ENCODE measurements around the gene RNF20.
A peak's percentile ranks its signal among the peaks of the same experiment; 100 is the strongest.
"Not testable (repeated sequence)": the region's sequence is repeated elsewhere in the genome, so short reads cannot be mapped to it uniquely, and the experiment has no call there.

RNF20 gene, protein sequence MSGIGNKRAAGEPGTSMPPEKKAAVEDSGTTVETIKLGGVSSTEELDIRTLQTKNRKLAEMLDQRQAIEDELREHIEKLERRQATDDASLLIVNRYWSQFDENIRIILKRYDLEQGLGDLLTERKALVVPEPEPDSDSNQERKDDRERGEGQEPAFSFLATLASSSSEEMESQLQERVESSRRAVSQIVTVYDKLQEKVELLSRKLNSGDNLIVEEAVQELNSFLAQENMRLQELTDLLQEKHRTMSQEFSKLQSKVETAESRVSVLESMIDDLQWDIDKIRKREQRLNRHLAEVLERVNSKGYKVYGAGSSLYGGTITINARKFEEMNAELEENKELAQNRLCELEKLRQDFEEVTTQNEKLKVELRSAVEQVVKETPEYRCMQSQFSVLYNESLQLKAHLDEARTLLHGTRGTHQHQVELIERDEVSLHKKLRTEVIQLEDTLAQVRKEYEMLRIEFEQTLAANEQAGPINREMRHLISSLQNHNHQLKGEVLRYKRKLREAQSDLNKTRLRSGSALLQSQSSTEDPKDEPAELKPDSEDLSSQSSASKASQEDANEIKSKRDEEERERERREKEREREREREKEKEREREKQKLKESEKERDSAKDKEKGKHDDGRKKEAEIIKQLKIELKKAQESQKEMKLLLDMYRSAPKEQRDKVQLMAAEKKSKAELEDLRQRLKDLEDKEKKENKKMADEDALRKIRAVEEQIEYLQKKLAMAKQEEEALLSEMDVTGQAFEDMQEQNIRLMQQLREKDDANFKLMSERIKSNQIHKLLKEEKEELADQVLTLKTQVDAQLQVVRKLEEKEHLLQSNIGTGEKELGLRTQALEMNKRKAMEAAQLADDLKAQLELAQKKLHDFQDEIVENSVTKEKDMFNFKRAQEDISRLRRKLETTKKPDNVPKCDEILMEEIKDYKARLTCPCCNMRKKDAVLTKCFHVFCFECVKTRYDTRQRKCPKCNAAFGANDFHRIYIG

DNA sequence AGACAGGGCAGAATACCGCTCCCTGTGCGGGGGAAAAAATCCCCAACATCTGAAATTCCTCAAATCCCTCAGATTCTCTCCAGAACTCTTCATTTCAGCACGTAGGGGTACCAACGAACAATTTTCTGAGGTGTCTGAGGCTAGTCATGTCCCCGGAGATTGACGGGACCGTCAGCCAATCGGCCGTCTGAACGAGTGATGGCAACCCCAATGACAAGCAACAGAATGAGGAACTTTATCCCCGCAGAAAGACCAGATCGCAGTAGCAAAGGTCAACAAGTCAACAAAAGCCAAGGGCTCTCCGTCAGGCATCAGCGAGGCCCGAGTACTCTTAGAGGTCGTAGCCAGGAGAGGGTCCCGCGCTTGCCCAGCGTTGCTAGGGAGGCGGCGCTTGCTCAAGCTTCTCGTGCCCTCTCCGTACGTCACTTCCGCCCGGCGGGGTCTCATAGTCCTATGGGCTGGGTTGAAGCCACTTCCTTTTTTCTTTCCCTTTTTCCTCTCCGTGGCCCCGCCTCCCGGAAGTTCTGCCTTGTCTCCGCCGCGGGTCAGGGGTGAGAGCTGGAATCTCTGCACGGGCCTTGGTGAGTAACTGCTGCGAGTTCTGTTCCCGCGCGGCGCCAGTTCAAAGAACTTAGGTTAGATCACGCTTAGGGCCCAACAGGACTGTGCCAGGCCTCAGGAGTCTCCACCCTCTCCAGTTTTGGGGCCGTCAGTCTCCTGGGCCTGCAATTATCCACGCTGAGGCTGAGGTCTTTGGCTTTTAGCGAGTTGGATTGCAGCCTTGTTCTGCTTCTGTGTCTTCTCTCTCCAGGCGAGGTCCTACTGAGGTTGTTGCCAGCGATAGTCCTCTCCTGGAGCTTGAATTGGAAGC is at the start of gene RNF20:
Gene RNF20 (plus strand): TSS at position 520 of the 871 bp plus-strand sequence. CDS start 1,571 bp downstream, outside the sequence.
- DNase-seq, result peak; percentile 95 to 97

DNA sequence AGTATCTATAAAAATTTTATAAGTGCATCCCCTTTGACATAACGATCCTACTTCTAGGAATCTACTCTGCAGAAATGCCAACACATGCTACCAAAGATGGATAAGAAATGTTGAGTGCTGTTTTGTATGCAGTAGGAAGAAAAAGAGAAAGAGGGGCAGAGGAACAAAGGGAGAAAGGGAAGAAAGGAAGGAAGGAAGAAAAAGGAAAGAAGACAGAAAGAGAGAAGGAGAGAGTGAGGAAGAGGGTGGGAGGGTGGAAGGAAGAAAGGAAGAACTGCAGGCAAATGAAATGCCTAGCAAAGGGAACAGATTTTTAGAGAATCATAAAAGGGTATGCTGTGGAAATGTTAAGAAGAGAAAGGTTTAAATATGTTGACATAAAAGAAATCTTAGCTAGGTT is 49.6 kb upstream of the RNF20 start:
- DNase-seq, result no peak

DNA sequence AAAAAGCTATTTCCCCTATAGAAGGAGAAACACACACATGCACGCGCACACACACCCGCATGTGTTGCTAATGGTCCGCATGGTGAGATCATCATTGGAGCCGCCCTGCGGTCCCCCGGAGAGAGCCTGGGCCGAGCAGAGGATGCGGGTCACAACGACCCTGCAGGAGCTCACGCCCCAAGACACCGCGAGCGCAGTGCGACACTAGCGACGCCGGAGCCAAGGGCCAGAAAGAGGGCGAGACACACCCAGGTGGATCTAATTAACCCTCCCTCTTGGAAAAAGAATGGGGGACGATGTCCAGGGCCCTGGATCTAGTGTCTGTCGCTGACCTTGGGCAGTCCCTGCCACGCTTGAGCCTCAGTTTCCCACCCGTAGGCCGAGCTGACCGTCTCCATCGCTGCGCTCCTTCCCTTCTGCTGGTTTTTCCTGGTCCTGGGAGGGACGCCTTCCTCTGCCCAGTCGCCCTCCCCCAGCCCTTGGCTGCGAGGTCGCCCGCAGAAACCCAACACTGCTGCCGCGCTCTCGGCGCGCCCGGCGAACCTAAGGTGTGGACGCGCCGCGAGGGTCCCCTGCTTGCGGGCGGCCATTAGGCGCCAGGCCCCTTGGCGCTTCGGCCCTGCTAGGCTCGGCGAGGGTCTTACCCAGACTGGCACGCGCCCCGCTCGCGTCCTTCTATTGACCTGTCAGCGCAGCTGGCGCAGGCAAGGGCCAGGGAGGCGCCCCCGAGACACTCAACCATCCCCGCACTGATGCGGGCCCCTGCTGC is 47.5 kb upstream of the RNF20 start:
- DNase-seq, result no peak

DNA sequence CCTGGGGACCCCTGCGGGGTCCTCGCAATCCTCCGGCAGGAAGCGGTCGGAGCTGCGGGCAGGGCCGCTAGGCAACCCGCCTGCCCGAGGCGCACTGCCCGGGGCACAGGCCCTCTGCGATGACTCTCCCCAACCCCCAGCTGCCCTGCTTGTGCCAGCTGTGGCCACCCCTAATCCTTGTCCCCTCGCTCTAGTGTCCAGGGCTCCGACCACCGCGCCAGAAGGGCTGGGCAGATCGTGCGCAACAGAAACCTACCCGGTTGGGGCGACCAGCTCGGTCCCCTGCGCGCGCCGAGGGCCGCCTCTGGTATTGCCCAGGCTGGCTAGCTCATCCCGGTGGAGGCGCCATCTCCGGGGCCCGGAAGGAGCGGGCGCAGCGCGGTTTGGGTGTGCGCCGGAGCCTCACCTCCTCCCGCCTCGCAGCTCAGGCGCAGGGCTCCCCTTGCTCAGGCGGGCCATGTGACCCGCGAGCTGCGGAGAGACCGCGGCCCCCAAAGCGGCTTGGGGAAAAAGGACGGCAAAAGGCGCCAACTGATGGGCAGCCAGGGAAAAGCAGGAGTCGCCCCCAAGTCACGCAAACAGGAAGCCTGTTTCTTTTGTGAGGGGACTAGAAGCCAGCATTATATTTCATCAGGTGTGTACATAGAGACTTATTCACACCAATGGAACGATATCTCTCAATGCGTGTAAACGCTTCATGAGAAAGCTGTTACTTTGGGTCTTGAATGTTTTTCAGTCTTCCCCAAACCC is 46.8 kb upstream of the RNF20 start:
- DNase-seq, result no peak

DNA sequence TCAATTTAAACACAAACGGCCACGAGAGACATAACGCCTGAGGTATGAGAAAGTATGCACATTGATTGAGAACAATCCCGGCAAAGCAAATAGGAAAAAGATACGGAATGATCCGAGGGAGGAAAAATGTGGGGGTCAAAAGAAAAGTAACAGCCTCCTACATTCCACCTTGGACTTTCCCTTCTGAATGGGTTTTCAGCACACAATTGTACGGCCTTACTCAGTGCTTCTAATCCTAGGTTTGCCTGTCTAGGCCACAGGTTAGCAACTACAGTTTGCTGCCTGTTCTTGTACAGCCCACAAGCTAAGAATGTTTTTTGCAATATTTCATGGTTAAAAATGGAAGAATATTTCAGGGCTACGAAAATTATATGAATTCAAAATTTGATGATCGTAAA is 46.2 kb upstream of the RNF20 start:
- DNase-seq, result no peak

DNA sequence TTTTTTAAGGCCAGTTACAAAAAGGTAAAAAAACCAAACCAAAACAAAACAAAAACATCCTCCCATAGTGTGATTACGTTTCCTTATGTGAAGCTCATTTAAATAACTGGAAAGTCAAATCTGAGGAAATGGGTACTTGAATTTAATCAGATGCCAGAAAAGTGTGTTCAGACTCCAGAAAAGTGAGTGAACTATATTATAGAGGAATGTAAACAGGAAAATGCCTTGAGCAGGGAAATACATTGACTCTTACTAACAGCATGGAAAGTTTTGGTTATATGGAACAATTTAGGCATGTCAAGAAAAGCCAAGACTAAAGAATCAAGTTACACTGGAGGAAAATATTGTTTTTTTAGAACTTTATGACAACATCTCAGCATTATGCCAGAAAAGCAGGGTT is 37.8 kb upstream of the RNF20 start:
- DNase-seq, result no peak

DNA sequence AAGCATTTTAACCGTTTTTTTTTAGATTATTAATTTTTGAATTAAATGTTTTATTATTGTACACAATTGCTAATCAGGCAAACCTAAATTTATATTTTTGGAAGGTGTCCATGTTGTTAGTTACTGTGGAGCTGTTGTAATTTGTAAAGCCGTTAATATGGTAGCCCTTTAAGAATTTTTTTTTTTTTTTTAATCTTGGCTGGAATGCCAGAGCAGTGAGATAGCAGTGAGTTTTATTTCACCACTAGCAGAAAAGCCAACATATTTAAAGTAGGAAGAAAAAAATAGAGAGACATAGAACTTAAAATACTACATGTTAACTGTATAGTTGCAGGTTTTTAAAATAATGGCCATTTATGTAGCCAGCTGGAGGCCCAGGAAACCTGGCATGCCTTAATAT is 35.3 kb upstream of the RNF20 start:
- DNase-seq, result no peak

DNA sequence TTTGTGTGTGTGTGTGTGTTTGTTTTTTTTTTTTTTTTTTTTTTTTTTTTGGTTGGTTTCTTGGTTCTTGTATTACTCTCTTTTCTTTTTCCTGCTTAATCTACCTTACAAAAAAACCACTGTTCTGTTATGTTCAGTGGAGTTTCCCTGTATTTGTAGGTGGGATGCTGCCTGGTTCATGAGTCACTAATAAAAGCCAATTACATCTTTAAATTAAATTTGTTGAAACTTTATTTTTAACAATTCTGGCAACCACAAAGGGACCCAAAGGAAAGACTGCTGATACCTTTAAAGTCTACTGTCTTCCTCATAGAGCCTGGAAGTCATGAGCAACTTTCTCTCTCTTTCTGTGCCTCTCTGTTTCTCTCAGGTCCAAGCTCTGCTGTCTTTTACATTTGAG is 29.5 kb upstream of the RNF20 start:
- no peak for DNase-seq

DNA sequence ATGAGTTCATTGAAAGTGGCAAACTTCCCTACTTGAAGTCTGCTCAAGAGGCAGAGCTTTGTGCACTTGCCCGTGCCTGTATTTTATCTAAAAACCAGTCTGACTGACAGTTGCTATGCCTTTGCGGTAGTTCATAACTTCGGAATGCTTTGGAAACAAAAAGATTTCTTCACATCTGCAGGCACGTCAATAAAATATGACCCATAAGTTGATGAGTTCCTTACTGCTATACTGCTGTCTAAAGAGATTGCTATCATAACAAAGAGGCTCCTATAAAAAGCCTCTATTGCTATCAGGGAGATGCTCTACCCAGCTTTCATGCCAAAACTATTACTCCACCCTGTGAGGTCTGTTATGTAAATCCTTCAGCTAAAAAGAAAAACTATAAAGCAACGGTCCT is 25.4 kb upstream of the RNF20 start:
- no peak for DNase-seq

DNA sequence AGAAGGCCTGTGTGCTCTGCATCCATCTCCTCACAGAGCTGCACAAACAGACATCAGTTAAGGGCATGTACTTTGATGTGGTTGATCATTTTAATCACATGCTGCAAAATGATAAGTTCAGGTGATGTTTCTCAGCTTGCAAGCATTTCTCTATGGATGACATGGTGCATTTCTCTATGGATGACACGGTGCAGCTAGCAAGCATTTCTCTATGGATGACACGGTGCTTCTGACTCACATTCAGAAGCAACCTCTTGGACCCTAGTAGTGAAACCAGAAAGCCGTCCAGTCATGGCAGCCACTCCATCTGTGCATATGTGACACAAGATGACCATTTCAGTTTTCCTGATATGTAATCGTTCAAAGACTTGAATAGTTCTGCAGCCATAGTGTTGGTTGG is 24.1 kb upstream of the RNF20 start:
- DNase-seq, result no peak

DNA sequence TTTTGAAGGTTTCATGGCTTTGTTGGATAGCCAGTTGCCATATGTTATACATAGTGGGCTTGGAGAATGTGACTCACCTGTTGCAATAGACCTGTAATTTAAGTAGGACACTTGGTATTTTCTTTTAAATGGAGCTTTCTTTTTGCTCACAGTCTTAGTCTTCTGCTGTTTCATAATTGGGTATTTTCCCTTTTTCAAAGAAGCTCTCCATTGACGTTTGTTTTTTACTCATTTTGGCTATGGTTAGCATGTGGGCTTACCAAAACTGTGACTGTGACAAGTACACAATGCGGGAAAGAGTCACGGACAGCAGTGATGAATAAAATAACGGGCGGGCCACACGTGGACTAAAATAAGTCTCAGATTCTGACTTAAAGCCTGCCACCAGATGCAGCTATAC is 23.2 kb upstream of the RNF20 start:
- DNase-seq, result no peak

DNA sequence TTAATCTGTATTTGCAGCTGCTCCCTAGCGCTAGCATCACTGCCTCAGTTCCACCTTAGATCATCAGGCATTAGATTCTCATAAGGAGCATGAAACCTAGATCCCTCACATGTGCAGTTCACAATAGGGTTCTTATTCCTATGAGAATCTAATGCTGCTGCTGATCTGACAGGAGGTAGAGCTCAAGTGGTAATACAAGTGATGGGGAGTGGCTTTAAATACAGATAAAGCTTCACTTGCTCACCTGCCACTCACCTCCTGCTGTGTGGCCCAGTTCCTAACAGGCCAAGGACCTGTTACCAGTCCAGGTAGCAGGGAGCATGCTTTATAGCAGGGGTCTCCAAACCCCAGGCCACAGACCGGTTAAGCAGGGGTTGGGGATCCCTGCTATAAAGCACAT is 22.6 kb upstream of the RNF20 start:
- DNase-seq, result no peak

DNA sequence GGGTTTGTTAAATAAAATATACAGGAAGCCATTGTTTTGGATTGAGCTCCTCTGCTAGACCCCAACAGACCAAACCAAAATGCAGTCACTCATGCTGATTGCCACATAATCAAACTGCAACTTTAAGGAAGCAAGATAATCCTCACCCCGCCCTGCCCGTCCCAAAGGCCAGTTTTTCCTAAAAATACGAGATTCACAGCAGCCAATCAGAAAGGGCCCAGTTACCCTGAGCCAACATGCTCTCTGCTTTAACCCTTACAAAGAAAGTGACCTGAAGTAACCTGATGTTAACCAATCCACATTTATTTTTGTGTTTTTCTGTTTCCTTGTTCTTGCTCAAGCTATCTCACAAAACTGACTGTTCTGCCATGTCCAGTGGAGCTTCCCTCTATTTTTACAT is 21.5 kb upstream of the RNF20 start:
- DNase-seq, result no peak

DNA sequence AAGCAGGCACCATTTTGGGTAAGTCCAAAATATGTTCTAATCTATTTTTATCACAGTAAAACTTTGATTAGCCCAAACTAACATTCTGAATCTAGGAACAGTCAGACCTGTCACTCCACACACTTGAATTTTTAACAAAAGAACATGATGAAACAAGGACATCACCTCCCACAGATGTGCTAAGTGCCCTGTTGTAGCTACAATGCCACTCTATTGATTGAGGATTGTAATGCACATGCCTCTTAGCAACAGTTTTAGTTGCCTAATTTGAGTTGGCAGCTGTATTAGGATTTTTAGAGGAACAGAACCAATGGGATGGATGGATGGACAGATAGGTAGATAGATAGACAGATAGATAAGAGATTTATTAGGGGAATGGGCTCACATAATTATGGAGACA is 20.3 kb upstream of the RNF20 start:
- no peak for DNase-seq

DNA sequence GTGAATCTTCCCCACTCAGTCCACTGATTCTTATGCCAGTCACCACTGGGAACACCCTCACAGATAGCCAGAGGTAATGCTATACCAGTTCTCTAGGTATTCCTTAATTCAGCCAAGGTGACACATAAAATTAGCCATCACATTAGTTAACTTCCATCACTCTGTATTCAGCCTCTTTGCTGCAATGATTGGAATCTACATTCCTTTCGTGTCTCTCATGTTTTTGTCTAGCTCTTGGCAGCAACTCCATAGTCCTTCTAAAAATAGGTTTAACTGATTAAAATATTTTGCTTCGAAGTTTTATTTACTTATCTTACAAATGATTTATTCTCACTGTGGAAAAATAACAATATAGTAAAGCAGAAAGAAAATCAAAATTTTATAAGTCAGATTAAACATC is 19.6 kb upstream of the RNF20 start:
- no peak for DNase-seq

DNA sequence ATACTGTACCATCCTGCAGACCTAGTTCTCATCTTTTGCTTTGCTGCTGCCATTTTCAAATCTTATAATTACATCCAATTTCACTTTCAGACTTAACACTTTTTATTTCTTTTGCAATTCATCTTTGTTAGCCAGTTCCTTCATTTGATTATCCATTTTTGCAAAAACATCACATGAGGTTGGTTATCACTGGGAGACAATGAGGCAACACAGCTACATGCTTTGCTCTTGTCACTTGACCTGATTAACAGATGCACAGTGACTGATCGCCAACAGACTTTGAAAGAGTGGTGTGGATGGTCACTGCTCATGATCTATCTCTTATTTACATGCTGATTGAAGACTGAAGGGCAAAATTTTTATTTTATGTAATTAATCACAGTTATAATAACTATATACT is 17.0 kb upstream of the RNF20 start:
- DNase-seq, result no peak

DNA sequence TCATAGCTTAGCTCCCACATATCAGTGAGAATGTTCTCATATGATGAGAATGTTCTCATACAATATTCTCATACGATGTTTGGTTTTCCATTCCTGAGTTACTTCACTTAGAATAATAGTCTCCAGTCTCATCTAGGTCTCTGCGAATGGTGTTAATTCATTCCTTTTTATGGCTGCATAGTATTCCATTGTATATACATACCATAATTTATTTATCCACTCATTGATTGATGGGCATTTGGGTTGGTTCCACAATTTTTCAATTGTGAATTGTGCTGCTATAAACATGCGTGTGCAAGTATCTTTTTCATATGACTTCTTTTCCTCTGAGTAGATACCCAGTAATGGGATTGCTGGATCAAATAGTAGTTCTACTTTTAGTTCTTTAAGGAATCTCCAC is 15.2 kb upstream of the RNF20 start:
- not testable (repeated sequence) for DNase-seq

DNA sequence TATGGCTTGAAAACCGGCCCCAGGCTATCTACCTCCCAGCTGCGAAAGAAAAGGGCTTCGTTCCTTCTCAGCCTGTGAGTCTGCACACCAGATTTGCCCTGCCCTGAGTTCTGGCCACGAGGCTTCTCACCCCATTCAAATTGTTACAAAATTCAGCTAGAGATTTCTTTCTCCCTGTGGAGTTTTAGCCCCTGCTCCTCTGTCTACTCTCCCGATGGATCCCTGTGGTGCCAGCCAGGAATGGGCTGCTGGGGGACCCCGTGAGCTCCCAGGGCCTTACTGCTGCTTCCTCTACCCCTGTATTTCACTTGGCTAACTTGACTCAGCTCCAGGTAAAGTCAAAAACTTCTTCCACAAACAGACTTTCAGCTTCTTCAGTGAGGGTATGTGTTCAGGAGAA is 9.3 kb upstream of the RNF20 start:
- no peak for DNase-seq

DNA sequence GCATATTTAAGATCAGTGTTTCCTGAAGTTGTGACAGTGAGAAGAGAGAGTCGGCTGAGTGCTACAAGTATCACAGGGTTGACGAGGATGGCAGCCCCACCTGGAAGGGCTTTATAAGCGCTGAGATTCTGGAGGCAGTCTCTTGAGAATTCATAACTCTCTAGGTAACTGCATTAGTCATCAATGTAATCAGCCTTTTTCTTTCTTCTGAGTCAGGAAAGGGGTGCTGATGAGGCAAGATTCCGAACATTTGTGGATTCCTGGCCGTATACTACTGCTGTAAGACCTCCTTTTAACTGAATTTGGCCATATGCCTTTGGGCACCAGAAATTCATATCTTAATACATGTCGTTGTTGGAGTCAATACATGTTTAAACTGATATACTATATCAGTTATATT is 6.6 kb upstream of the RNF20 start:
- DNase-seq, result no peak

DNA sequence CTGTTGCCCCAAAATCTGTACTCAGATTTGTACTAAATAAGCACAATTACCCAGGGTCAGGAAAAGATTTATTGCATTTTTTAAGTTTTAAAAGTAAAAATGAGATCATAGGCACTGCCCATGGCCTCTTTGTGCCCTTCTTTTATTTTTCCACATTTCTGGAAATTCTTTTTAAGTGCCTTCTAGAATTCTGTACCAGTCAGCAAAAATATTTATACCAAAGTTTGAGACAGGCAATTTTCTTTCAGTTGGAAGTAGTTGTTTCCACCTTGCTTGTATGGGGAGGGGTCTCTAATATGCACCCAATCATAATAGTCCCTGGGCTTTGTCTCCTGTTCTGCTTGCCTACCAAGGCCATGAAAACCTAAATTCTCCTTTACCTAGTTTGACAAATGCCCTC is 5.6 kb upstream of the RNF20 start:
- no peak for DNase-seq

DNA sequence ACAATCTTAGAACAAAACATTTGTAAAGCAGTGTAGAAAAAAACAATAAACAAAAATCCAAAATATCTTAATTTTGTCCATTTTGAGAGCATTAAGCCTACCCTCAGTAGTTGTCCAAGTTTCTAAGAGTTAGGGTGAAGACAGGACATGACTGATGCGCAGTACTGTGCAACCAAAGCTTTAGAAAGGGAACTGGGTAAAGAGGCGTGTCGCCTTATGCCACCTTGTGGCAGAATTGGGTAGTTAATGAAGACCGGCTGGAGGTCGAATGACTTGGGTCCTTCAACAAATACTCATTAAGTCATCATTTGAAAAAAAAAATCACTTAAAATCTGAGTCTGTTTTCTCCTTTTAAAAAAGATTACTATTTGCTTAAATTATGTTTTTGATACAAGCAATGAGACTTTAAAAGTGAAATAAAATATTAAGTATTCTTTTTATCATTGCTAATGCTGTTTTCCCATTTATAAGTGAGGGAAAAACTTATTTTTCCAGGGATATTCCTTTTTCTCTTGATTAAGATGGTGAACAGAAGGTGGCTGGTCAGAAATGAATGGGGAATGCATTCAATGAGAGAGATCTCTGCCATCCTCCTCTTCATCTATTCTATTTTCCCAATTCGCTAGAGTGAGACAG is 3.5 kb upstream of the RNF20 start:
- peak; percentile 59 to 70 for DNase-seq

All from stimulated activated CD4-positive, alpha-beta T cell treated with anti-CD3 and anti-CD28 coated beads, Interleukin-2, amount 100 ng/mL, for 48 hours (primary cell).